NCI-H82 (cell line): ENCODE data around the gene COASY.
"Not testable (repeated sequence)": the region's sequence is repeated elsewhere in the genome, so short reads cannot be mapped to it uniquely, and the experiment has no call there.

Source experiments
- DNase-seq: peaks from one replicate; lab custom pipeline; 2025; lab: John Stamatoyannopoulos, UW

COASY gene

GRCh38 chr17:42531455-42532354 lies 30.2 kb upstream of the COASY start:
- DNase-seq = peak; percentile 72

DNA sequence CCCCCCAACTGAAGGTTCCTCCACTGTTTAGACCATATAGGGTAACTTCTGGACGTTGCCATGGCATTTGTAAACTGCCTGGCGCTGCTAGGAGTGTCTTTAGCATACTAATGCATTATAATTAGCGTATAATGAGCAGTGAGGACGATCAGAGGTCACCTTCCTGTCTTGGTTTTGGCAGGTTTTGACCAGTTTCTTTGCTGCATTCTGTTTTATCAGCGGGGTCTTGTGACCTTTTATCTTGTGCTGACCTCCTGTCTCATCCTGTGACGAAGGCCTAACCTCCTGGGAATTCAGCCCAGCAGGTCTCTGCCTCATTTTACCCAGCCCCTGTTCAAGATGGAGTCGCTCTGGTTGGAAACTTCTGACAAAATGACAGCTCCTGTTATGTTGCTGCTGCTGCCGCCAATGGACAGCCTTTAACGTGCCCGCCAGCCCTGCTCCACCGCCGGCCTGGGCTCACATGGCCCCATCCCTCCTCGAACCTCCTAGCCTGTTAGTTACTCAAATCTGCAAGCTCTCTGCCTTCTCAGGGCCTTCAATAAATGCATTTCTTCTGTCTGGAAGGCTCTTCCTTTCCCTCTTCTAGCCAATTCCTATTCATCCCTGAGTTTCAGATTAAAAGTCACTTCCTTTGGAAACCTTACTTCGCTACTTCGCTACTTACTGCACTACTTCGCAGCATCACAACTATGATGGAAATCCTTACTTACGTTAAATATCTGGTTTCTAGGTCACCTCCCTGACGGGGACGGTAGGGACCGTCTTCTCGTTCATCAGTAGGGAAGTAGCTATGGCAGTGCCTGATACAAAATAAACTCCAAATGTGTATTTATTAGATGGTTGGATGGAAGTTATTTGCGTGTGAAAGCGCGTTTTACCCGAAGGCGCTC lies 26.5 kb upstream of the COASY start:
- DNase-seq = peak; percentile 48

DNA sequence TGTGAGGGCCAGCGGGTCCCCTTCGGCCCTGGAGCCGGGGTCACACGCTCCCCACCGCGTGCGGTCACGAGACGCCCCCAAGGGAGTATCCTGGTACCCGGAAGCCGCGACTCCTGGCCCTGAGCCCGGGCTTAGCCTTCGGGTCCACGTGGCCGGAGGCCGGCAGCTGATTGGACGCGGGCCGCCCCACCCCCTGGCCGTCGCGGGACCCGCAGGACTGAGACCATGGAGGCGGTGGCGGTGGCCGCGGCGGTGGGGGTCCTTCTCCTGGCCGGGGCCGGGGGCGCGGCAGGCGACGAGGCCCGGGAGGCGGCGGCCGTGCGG lies 25.9 kb upstream of the COASY start, which contains the start of gene NAGLU:
Gene NAGLU, plus strand, starts transcription at position 194 of the 324 bp plus-strand sequence. Its CDS starts 32 bp downstream, at position 226.
- DNase-seq = peak; percentile 97

DNA sequence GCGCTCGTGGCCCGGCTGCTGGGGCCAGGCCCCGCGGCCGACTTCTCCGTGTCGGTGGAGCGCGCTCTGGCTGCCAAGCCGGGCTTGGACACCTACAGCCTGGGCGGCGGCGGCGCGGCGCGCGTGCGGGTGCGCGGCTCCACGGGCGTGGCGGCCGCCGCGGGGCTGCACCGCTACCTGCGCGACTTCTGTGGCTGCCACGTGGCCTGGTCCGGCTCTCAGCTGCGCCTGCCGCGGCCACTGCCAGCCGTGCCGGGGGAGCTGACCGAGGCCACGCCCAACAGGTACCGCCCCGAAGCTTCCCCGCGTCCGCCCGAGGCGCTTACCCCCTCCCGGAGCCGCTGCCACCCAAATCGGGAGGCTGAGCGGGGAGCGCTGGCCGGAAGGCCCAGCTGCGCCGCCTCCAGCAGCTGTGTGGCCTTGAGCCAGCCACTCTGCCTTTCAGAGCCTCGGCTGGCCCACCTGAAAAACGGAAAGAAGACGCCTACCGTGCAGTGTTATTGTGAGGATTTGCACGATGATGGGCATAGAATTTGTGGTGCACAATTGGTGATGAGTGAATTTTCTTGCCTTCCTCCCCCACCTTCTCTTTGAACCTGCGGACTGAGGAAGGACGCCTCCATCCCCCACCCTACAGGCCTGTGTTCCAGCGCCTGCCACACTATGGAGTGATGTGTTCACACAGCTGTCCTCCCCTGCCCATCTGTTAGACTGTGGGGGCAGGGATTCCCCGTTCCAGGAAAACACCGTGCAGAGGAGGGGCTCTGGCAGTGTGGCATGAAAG lies 25.4 kb upstream of the COASY start:
- DNase-seq = peak; percentile 91

DNA sequence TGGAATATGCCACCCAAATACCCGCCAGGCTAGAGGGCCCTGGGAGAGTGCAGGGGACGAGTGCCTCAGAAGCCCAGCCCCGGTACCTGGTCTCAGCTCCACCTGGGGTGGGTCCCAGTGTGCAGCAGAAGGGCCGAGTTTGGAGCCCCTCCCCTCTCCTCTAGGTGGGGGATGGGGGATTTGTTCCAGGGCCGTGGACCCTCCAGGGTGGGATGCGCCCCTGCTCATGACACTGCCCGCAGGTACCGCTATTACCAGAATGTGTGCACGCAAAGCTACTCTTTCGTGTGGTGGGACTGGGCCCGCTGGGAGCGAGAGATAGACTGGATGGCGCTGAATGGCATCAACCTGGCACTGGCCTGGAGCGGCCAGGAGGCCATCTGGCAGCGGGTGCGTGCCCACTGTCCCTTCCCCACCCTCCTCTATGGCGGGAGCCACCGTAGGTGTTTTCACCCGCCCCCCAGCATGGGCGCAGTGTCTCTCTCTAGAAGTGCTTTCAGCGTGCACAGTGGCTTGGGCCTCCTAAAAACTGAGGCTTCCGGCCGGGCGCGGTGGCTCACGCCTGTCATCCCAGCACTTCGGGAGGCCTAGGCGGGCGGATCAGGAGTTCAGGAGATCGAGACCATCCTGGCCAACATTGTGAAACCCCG lies 24.7 kb upstream of the COASY start:
- no peak for DNase-seq

- DNase-seq = peak; percentile 78
Observed at GRCh38 chr17:42537826-42538451, 24.0 kb upstream of the COASY start.

- DNase-seq = no peak
Observed at GRCh38 chr17:42538482-42538881, 23.5 kb upstream of the COASY start.

GRCh38 chr17:42540558-42540957 lies 21.4 kb upstream of the COASY start:
- not testable (repeated sequence) for DNase-seq

DNA sequence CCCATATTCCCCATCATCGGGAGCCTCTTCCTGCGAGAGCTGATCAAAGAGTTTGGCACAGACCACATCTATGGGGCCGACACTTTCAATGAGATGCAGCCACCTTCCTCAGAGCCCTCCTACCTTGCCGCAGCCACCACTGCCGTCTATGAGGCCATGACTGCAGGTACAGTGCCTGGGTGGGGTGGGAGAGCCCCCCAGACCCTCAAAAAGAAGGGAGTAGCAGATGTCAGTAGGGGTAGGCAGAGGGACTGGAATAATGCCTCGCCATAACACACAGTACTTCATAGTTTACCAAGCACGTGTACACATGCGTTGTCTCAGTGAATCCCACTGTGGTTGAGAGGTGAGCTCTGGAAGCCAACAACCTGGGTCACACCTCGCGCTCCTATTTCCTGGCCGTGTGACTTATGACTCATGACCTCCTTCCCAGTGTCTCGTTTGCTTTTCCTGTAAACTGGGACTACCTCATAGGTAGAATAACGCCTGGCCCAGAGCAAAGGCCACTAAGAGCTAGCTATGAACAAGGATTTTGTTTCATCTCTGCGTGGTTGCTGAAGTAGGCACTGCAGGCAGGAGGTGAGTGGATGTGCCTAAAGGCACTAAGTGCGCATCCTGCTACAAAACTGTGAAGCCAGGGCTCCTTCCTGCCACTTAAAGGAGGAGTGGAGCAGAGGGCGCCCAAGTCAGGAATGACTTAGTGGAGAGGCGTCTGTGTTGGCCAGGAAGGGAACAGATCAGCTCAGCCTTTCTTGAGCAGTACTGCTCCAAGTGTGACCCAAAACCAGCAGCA lies 20.7 kb upstream of the COASY start:
- no peak for DNase-seq

DNA sequence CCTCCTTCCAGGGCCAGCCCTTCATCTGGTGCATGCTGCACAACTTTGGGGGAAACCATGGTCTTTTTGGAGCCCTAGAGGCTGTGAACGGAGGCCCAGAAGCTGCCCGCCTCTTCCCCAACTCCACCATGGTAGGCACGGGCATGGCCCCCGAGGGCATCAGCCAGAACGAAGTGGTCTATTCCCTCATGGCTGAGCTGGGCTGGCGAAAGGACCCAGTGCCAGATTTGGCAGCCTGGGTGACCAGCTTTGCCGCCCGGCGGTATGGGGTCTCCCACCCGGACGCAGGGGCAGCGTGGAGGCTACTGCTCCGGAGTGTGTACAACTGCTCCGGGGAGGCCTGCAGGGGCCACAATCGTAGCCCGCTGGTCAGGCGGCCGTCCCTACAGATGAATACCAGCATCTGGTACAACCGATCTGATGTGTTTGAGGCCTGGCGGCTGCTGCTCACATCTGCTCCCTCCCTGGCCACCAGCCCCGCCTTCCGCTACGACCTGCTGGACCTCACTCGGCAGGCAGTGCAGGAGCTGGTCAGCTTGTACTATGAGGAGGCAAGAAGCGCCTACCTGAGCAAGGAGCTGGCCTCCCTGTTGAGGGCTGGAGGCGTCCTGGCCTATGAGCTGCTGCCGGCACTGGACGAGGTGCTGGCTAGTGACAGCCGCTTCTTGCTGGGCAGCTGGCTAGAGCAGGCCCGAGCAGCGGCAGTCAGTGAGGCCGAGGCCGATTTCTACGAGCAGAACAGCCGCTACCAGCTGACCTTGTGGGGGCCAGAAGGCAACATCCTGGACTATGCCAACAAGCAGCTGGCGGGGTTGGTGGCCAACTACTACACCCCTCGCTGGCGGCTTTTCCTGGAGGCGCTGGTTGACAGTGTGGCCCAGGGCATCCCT lies 18.5 kb upstream of the COASY start:
- no peak for DNase-seq

- no peak for DNase-seq
Observed at GRCh38 chr17:42544874-42545283, 17.1 kb upstream of the COASY start.

- not testable (repeated sequence) for DNase-seq
Observed at GRCh38 chr17:42545755-42546505, 16.0 kb upstream of the COASY start.

GRCh38 chr17:42547001-42547461 lies 14.9 kb upstream of the COASY start:
- no peak for DNase-seq

DNA sequence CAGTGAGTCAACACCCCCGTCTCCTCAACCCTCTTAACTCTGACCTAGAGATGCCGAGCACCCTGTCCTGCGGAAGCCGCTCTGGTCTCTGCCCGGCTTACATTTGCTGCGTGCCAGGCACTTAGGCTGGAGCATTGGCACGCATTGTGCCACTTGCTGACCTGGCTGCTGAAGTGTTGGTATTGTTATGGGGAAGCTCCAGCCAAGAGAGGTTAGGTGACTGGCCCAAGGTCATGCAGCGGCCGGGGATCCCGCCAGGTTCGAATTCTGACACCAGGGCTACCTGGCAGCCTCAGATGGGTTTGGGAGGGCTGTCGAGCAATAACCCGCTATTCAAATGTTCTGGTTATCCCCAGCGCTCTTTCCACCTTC lies 14.3 kb upstream of the COASY start:
- DNase-seq = no peak

DNA sequence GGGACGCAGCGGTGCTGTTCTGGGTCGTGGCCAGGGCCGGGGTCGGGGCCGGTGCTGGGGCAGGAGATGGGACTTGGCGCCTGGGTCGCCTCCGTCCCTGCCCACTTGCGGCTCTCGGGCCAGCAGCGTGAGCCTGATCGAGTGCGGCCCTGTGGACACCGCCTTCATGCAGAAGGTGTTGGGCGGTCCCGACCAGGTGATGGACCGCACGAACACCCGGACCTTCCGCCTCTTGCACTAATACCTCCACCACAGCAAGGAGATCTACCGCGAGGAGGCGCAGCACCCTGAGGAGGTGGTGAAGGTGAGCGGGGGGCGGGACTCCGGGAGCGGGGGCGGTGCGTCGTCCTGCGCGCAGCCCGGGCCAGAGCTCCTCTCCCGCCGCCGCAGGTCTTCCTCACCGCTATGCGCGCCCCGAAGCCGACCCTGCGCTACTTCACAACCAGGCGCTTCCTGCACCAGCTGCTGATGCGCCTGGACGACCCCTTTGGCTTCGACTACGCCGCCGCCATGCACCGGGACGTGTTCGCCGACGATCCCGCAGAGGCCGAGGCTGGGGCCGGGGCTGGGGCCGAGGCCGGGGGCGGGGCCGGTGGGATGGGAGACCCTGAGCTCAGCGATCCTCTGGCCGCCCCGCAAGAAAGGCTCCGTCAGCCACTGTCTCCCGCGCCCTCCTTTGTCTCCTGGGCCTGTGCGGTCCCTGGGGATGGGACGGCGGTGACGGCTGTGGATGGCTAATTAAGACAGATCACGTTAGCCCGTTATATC lies 13.7 kb upstream of the COASY start:
- peak; percentile 90 for DNase-seq

GRCh38 chr17:42548993-42549755 lies 12.8 kb upstream of the COASY start:
- DNase-seq = no peak

DNA sequence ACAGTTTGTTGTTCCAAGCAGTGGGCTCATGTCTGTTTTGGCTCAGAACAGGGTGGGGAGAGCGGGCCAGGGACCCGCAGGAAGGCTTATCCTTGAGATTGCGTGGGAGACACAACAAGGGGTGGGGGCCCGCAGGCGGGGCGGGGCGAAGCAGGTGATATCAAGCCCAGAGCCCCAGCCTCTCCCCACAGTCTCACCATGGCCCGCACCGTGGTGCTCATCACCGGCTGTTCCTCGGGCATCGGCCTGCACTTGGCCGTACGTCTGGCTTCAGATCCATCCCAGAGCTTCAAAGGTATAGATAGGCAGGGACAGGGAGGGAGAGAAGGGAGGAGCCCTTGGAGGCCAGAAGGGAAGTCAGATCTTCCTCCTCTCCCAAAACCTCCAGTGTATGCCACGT lies 9.2 kb upstream of the COASY start, which contains the start of gene HSD17B1:
Gene HSD17B1, plus strand, starts transcription at position 188 of the 400 bp plus-strand sequence. Its CDS starts 11 bp downstream, at position 199.
- not testable (repeated sequence) for DNase-seq
